Adrenal gland (tissue), 12 donors: ENCODE results near the gene TMEM14A. TPM values are rescaled to one million over a fixed set of nuclear protein-coding genes. Genes with fewer than 3 reads are reported as not detected.

Experiments
- DNase-seq, 7 donors: peaks; one replicate each; pipeline ENCODE4 v3.0.0-alpha.2; 2019 to 2020
- H3K27ac ChIP-seq, 5 donors: fragments of 200-600 bp; sonication (generic) in 4 of 5; 1 replicate in 3 of 5; 2 replicates in 2 of 5; pipeline versions ENCODE4 v1.5.1 to v1.8.0; 2016 to 2020; ENCODE audit warnings: mild to moderate bottlenecking in 1 of 5
- H3K27me3 ChIP-seq: fragments of 200-600 bp; 2 replicates; pipeline ENCODE4 v1.8.0; 2021
- H3K36me3 ChIP-seq, 2 donors: fragments of 200-600 bp; replicated peaks in 1 of 2; 1 replicate in 1 of 2; 2 replicates in 1 of 2; pipeline versions ENCODE4 v1.5.1 to v1.8.0; 2018 to 2022
- H3K4me1 ChIP-seq, 2 donors: fragments of 200-600 bp; replicated peaks in 1 of 2; 1 replicate in 1 of 2; 2 replicates in 1 of 2; pipeline versions ENCODE4 v1.5.1 to v1.8.0; 2018 to 2021
- H3K4me3 ChIP-seq, 4 donors: fragments of 200-600 bp; sonication (generic) in 3 of 4; one replicate each; pipeline ENCODE4 v1.5.1; 2016 to 2018
- H3K9me3 ChIP-seq, 3 donors: fragments of 200-600 bp; sonication (generic) in 1 of 3; replicated peaks in 1 of 3; 1 replicate in 2 of 3; 2 replicates in 1 of 3; pipeline versions ENCODE4 v1.5.1 to v1.8.0; 2016 to 2021
- POLR2A ChIP-seq, 2 donors: fragments of 450-650 bp; IDR thresholded peaks; one replicate each; pipeline ENCODE4 v1.6.1; 2017; ENCODE audit warnings: antibody characterized with exemption in 2 of 2, mild to moderate bottlenecking in 2 of 2, moderate library complexity in 1 of 2
- WGBS, 4 donors: extraction: QIAGEN DNeasy Blood & Tissue Kit in 2 of 4; methylation state at CpG; one replicate each; pipeline versions ENCODE4 v1.1.5 to v1.1.7; 2013 to 2017; 5-methylcytosine and 5-hydroxymethylcytosine counted together
- intact Hi-C, 2 donors: fragments of 100-400 bp; cut with DNase I; formaldehyde crosslinking; loops; one replicate each; pipeline versions ENCODE4 v1.14.1 to v1.15.0; 2022 to 2023
- polyA plus RNA-seq, 3 donors: library from polyadenylated mRNA; stranded (reverse); fragments of 200-250 nt in 2 of 3; fragments of 350-450 nt in 1 of 3; fragmentation: Illumina TruSeq in 1 of 3; extraction: RNeasy Lipid Tissue Mini Kit (QIAGEN cat#74804) in 1 of 3; gene quantifications; one replicate each; pipeline ENCODE4 v1.2.3, GENCODE V29; 2013 to 2014
- total RNA-seq, 9 donors: library from RNA; depleted of rRNA in 4 of 9; stranded (reverse); fragments of >200 nt in 4 of 9; fragments of 120-200 nt in 1 of 9; fragmentation: NEBNext Ultra II Directional in 1 of 9; extraction: Animal tissue kit (Norgen Biotek cat#: 25700) in 1 of 9; gene quantifications; one replicate each; pipeline versions ENCODE4 v1.1.0 to v1.2.4, GENCODE V29; 2013 to 2023
- TF ChIP-seq, protein P1 (sequence below), 6 experiments: fragments of 450-650 bp in 4 of 6; fragments of 200-600 bp in 2 of 6; sonication (generic) in 1 of 6; IDR thresholded peaks; 1 replicate in 5 of 6; 2 replicates in 1 of 6; pipeline versions ENCODE4 v1.5.1 to v1.8.0; 2016 to 2021; ENCODE audit warnings: antibody characterized with exemption in 6 of 6, mild to moderate bottlenecking in 2 of 6, moderate library complexity in 1 of 6
- donor health status: healthy with polysubstance abuse.
- donor health status: Bipolar disorder and iron deficiency.
- donor health status: DM: yes; HTN: yes; CAD: no.
- donor health status: DM: no; HTN: no; CAD: no.
- donor health status: DM: no; HTN: no; CAD: no.
- donor health status: DM: yes; HTN: yes; CAD: no.

The TMEM14A gene
- total and polyA plus RNA-seq, 12 donors, result 12.9 to 70.9 (median 51.0) TPM

- no peaks in the 10 kb centered on the region for H3K9me3 ChIP-seq
- no peaks in the 10 kb centered on the region for H3K27me3 ChIP-seq
- H3K36me3 ChIP-seq, result no peaks in the 10 kb centered on the region
- TF ChIP-seq POLR2A (IDR thresholded peaks at IDR 0.05), result no peak
- TF ChIP-seq, protein P1, sequence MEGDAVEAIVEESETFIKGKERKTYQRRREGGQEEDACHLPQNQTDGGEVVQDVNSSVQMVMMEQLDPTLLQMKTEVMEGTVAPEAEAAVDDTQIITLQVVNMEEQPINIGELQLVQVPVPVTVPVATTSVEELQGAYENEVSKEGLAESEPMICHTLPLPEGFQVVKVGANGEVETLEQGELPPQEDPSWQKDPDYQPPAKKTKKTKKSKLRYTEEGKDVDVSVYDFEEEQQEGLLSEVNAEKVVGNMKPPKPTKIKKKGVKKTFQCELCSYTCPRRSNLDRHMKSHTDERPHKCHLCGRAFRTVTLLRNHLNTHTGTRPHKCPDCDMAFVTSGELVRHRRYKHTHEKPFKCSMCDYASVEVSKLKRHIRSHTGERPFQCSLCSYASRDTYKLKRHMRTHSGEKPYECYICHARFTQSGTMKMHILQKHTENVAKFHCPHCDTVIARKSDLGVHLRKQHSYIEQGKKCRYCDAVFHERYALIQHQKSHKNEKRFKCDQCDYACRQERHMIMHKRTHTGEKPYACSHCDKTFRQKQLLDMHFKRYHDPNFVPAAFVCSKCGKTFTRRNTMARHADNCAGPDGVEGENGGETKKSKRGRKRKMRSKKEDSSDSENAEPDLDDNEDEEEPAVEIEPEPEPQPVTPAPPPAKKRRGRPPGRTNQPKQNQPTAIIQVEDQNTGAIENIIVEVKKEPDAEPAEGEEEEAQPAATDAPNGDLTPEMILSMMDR (IDR thresholded peaks at IDR 0.05), result no peak
- H3K4me3 ChIP-seq, result no peak overlapping the region
- intact Hi-C loops, result loop anchor here in 1 of 2 donors (10.0 kb wide), 2 partner anchors 73 to 383 kb away; partner anchors contain the start of gene MCM3
- no peak overlapping the region for H3K27ac ChIP-seq
- peaks cover 8 to 26% of the 10 kb centered on the region in 2 donors for H3K4me1 ChIP-seq
- no peak for DNase-seq
- WGBS, 4 donors, result 77 to 94% (median 84%) methylated on average over 1 of the region's 1 CpG
Observed at GRCh38 chr6:52667572-52667971, 3.3 kb upstream of the TMEM14A start.

DNA sequence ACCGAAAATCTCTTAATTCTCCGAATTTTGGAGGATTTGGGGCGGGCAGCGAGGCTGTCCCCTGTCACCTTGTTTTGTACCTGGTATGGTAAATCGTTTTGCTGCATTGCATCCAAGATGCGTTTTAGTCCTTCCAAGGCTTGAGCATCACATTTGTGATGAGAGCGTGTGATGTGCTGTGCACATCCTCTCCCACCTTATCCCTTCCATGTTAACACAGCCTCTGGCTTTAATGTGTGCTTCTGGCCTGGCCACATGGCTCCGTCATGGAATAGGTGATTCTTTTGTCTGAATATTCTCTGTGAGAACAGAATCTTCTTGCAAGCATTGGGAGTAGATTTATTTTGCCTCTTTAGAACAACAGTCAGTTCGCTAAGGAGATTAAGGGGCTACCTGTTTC, 763 bp downstream of the TMEM14A start:
- Histone ChIP-seq H3K9me3 (no peaks in the 10 kb centered on the region), H3K27me3 (no peaks in the 10 kb centered on the region), H3K4me3 (peak overlapping the region in 2 of 4 donors; percentile 54 to 81), H3K27ac (no peak overlapping the region), H3K4me1 (peaks cover 8 to 19% of the 10 kb centered on the region in 2 donors), H3K36me3 (no peaks in the 10 kb centered on the region)
- TF ChIP-seq, protein P1 (IDR thresholded peaks at IDR 0.05), result no peak
- no peak for TF ChIP-seq POLR2A (IDR thresholded peaks at IDR 0.05)
- DNase-seq, result no peak
- 70 to 79% (median 73%) methylated on average over 9 of the region's 9 CpGs for WGBS, 4 donors
- intact Hi-C loops, result no loop called here

GRCh38 chr6:52672412-52673025, 1.6 kb downstream of the TMEM14A start:
- intact Hi-C loops, result no loop called here
- TF ChIP-seq, protein P1 (IDR thresholded peaks at IDR 0.05), result no peak
- no peak for TF ChIP-seq POLR2A (IDR thresholded peaks at IDR 0.05)
- 75 to 83% (median 79%) methylated on average over 9 of the region's 9 CpGs for WGBS, 4 donors

DNA sequence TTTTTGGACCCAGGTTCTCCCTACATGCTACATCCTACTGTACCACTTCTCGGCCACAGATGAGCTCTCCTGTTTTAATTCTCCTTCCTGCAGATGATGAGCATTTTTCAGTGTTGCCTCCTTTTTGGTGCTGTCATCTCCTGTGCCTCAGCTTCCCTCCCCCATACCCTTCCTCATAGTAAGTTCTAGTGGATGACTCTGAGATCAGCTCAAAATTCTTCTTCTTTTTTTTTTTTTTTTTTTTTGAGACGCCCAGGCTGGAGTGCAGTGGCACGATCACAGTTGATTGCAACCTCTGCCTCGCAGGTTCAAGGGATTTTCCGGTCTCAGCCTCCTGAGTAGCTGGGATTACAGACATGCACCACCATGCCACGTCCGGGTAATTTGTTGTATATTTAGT, 3.8 kb downstream of the TMEM14A start:
- Histone ChIP-seq H3K27ac (no peak overlapping the region), H3K27me3 (no peaks in the 10 kb centered on the region), H3K36me3 (no peaks in the 10 kb centered on the region), H3K4me1 (peaks cover 8 to 19% of the 10 kb centered on the region in 2 donors), H3K9me3 (no peaks in the 10 kb centered on the region), H3K4me3 (no peak overlapping the region)
- no peak for DNase-seq
- TF ChIP-seq, protein P1 (IDR thresholded peaks at IDR 0.05), result no peak
- TF ChIP-seq POLR2A (IDR thresholded peaks at IDR 0.05), result no peak
- intact Hi-C loops, result no loop called here
- 77 to 88% (median 86%) methylated on average over 7 of the region's 7 CpGs for WGBS, 4 donors

More at GRCh38 chr6:52672412-52673025, 1.6 kb downstream of the TMEM14A start:
- H3K36me3 ChIP-seq, result no peaks in the 10 kb centered on the region
- no peaks in the 10 kb centered on the region for H3K9me3 ChIP-seq
- H3K27me3 ChIP-seq, result no peaks in the 10 kb centered on the region
- H3K4me3 ChIP-seq, result no peak overlapping the region
- DNase-seq, result peak in 1 of 7 donors; percentile 16
- no peak overlapping the region for H3K27ac ChIP-seq
- peaks cover 8 to 19% of the 10 kb centered on the region in 2 donors for H3K4me1 ChIP-seq
